ENCODE measurements around the gene DOK4.

DOK4 gene

GRCh38 chr16:57471852-57472664 is 14.2 kb downstream of the DOK4 start:
- DNase-seq (ENCODE audit: low read depth, low spot score), result no peak
- H3K4me3 ChIP-seq, result peak overlapping the region; percentile 18; the same call in 1 of the 2 replicates
- no peaks in the 10 kb centered on the region for H3K9me3 ChIP-seq (ENCODE audit: low read depth, low read length)
- H3K36me3 ChIP-seq (ENCODE audit: insufficient read depth, low read length), result peaks cover 34% of the 10 kb centered on the region; the same call in 1 of the 2 replicates
- TF ChIP-seq EZH2 (IDR thresholded peaks at IDR 0.05) (no peak), POLR2AphosphoS5 (IDR thresholded peaks at IDR 0.05; ENCODE audit: borderline replicate concordance, low read depth, low read length) (no peak), FOXP2 (optimal IDR thresholded peaks at IDR 0.05; ENCODE audit: control extremely low read depth, extremely low read length, insufficient read depth) (no peak)
- peak overlapping the region; percentile 70 for H3K27ac ChIP-seq
- no peak overlapping the region for H3K9ac ChIP-seq (ENCODE audit: insufficient read length)

DNA sequence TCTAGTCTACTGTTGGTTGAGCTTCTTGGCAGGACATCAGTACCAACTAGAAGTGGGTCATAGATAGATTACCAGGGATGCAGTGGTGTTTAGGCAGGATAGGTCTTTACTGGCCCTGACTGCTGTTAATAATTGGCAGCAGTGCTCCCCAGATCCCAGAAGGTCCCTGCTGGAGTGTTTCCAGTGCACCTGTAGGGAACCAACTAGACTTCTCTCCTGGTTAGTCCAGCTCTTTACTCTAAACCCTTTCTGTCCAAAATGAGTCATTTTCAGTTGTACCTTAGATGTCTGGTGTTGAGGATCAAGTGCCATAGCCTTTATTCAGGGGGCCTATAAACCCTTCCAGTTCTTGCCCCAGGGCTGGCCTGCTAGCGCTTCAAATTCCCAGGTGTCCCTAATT is 15.1 kb downstream of the DOK4 start:
- TF ChIP-seq POLR2AphosphoS5 (IDR thresholded peaks at IDR 0.05; ENCODE audit: borderline replicate concordance, low read depth, low read length) (no peak), EZH2 (IDR thresholded peaks at IDR 0.05) (no peak), FOXP2 (optimal IDR thresholded peaks at IDR 0.05; ENCODE audit: control extremely low read depth, extremely low read length, insufficient read depth) (no peak)
- H3K36me3 ChIP-seq (ENCODE audit: insufficient read depth, low read length), result peaks cover 39% of the 10 kb centered on the region; the same call in 1 of the 2 replicates
- no peak overlapping the region for H3K4me3 ChIP-seq
- H3K9me3 ChIP-seq (ENCODE audit: low read depth, low read length), result no peaks in the 10 kb centered on the region
- DNase-seq (ENCODE audit: low read depth, low spot score), result no peak
- no peak overlapping the region for H3K27ac ChIP-seq
- H3K9ac ChIP-seq (ENCODE audit: insufficient read length), result no peak overlapping the region

DNA sequence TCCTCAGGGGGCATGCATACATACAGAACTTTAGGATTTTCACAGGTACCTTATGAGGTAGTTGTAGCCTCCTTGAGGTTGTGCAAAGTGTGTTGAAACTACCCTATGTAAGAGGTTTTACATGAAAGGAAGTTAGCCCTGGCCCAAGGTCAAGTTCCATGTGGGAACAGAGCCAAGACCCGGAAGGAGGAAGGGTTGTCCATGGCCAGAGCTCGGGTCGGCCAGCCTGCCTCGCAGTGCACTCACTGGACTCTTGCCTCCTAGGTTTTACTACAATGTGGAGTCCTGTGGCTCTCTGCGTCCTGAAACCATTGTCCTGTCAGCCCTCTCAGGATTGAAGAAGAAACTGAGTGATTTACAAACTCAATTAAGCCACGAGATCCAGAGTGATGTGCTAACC is 15.6 kb downstream of the DOK4 start:
- Histone ChIP-seq H3K9ac (ENCODE audit: insufficient read length) (no peak overlapping the region), H3K36me3 (ENCODE audit: insufficient read depth, low read length) (peaks cover 43% of the 10 kb centered on the region; the same call in 1 of the 2 replicates), H3K27ac (no peak overlapping the region), H3K4me3 (no peak overlapping the region), H3K9me3 (ENCODE audit: low read depth, low read length) (no peaks in the 10 kb centered on the region)
- TF ChIP-seq FOXP2 (optimal IDR thresholded peaks at IDR 0.05; ENCODE audit: control extremely low read depth, extremely low read length, insufficient read depth), result no peak
- TF ChIP-seq POLR2AphosphoS5 (IDR thresholded peaks at IDR 0.05; ENCODE audit: borderline replicate concordance, low read depth, low read length), result no peak
- TF ChIP-seq EZH2 (IDR thresholded peaks at IDR 0.05), result no peak
- DNase-seq (ENCODE audit: low read depth, low spot score), result no peak

DNA sequence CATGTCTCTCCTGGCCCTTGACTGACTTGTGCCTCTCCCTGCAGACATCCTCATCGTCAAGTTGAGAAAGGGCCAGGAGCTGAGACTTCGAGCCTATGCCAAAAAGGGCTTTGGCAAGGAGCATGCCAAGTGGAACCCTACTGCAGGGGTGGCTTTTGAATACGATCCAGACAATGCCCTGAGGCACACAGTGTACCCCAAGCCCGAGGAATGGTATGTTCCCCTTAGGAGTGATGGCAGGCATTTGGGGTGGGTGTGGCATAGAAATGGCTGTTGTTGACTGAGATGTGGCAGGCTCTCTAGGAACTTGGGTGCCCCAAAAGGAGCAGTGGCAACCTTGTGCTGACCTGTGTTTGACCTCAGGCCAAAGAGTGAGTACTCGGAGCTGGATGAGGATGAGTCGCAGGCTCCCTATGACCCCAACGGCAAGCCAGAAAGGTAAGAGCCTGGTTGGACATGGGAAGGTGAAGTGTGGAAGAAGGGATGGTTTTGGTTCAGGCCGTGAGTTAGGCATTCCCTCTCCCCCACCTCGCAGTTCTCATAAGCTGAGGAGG is 16.3 kb downstream of the DOK4 start:
- DNase-seq (ENCODE audit: low read depth, low spot score), result no peak
- H3K36me3 ChIP-seq (ENCODE audit: insufficient read depth, low read length), result peaks cover 48% of the 10 kb centered on the region; the same call in 1 of the 2 replicates
- H3K27ac ChIP-seq, result no peak overlapping the region
- TF ChIP-seq POLR2AphosphoS5 (IDR thresholded peaks at IDR 0.05; ENCODE audit: borderline replicate concordance, low read depth, low read length), result no peak
- no peak for TF ChIP-seq FOXP2 (optimal IDR thresholded peaks at IDR 0.05; ENCODE audit: control extremely low read depth, extremely low read length, insufficient read depth)
- TF ChIP-seq EZH2 (IDR thresholded peaks at IDR 0.05), result no peak
- no peak overlapping the region for H3K9ac ChIP-seq (ENCODE audit: insufficient read length)
- no peaks in the 10 kb centered on the region for H3K9me3 ChIP-seq (ENCODE audit: low read depth, low read length)
- no peak overlapping the region for H3K4me3 ChIP-seq

- Histone ChIP-seq H3K27ac (no peak overlapping the region), H3K9ac (ENCODE audit: insufficient read length) (no peak overlapping the region), H3K36me3 (ENCODE audit: insufficient read depth, low read length) (peaks cover 51% of the 10 kb centered on the region), H3K4me3 (no peak overlapping the region), H3K9me3 (ENCODE audit: low read depth, low read length) (no peaks in the 10 kb centered on the region)
- DNase-seq (ENCODE audit: low read depth, low spot score), result no peak
- TF ChIP-seq FOXP2 (optimal IDR thresholded peaks at IDR 0.05; ENCODE audit: control extremely low read depth, extremely low read length, insufficient read depth), result no peak
- no peak for TF ChIP-seq EZH2 (IDR thresholded peaks at IDR 0.05)
- no peak for TF ChIP-seq POLR2AphosphoS5 (IDR thresholded peaks at IDR 0.05; ENCODE audit: borderline replicate concordance, low read depth, low read length)
Measured at GRCh38 chr16:57469046-57469445, 17.2 kb downstream of the DOK4 start.

- TF ChIP-seq FOXP2 (optimal IDR thresholded peaks at IDR 0.05; ENCODE audit: control extremely low read depth, extremely low read length, insufficient read depth) (no peak), POLR2AphosphoS5 (IDR thresholded peaks at IDR 0.05; ENCODE audit: borderline replicate concordance, low read depth, low read length) (no peak), EZH2 (IDR thresholded peaks at IDR 0.05) (no peak)
- peaks cover 54% of the 10 kb centered on the region for H3K36me3 ChIP-seq (ENCODE audit: insufficient read depth, low read length)
- H3K9me3 ChIP-seq (ENCODE audit: low read depth, low read length), result no peaks in the 10 kb centered on the region
- DNase-seq (ENCODE audit: low read depth, low spot score), result no peak
- no peak overlapping the region for H3K4me3 ChIP-seq
- no peak overlapping the region for H3K9ac ChIP-seq (ENCODE audit: insufficient read length)
- no peak overlapping the region for H3K27ac ChIP-seq
Measured at GRCh38 chr16:57468346-57468745, 17.9 kb downstream of the DOK4 start.

DNA sequence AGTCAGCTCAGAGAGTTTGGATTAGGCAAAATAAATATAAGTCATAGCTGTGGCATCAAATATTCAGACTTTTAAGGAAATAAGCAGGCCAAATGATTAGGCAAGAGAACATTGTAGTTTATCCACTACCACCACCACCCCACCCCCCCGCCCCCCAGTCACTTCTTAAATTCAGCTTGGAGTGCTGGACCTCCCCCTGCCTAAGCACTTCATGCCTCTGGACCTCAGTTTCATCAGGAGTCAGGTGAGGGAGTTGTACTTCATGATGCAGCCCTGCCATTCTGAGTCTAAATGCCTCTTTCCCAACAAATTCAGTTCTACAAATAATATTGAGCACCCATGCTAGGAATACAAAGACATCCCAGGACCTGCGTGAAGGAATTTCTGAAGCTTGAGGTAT is 21.8 kb downstream of the DOK4 start:
- H3K9me3 ChIP-seq (ENCODE audit: low read depth, low read length), result no peaks in the 10 kb centered on the region
- DNase-seq (ENCODE audit: low read depth, low spot score), result no peak
- peaks cover 36% of the 10 kb centered on the region for H3K36me3 ChIP-seq (ENCODE audit: insufficient read depth, low read length)
- TF ChIP-seq EZH2 (IDR thresholded peaks at IDR 0.05), result no peak
- no peak for TF ChIP-seq POLR2AphosphoS5 (IDR thresholded peaks at IDR 0.05; ENCODE audit: borderline replicate concordance, low read depth, low read length)
- no peak for TF ChIP-seq FOXP2 (optimal IDR thresholded peaks at IDR 0.05; ENCODE audit: control extremely low read depth, extremely low read length, insufficient read depth)
- H3K27ac ChIP-seq, result no peak overlapping the region
- no peak overlapping the region for H3K9ac ChIP-seq (ENCODE audit: insufficient read length)
- no peak overlapping the region for H3K4me3 ChIP-seq

- no peak for DNase-seq (ENCODE audit: low read depth, low spot score)
- TF ChIP-seq FOXP2 (optimal IDR thresholded peaks at IDR 0.05; ENCODE audit: control extremely low read depth, extremely low read length, insufficient read depth), result no peak
- TF ChIP-seq EZH2 (IDR thresholded peaks at IDR 0.05), result no peak
- H3K27ac ChIP-seq, result no peak overlapping the region
Measured at GRCh38 chr16:57462978-57463362, 23.3 kb downstream of the DOK4 start.

More at GRCh38 chr16:57462978-57463362, 23.3 kb downstream of the DOK4 start:
- peak overlapping the region; percentile 80 for H3K9ac ChIP-seq (ENCODE audit: insufficient read length)
- H3K4me3 ChIP-seq, result peak overlapping the region; percentile 79
- H3K36me3 ChIP-seq (ENCODE audit: insufficient read depth, low read length), result peaks cover 24% of the 10 kb centered on the region
- H3K9me3 ChIP-seq (ENCODE audit: low read depth, low read length), result no peaks in the 10 kb centered on the region
